Measurements from ENCODE around the gene TLL1.

The TLL1 gene

GRCh38 chr4:165982934-165983333 lies 109.9 kb downstream of the TLL1 start:
- DNase-seq: no peak

GRCh38 chr4:165986956-165987698 lies 114.1 kb downstream of the TLL1 start:
- DNase-seq: no peak

DNA sequence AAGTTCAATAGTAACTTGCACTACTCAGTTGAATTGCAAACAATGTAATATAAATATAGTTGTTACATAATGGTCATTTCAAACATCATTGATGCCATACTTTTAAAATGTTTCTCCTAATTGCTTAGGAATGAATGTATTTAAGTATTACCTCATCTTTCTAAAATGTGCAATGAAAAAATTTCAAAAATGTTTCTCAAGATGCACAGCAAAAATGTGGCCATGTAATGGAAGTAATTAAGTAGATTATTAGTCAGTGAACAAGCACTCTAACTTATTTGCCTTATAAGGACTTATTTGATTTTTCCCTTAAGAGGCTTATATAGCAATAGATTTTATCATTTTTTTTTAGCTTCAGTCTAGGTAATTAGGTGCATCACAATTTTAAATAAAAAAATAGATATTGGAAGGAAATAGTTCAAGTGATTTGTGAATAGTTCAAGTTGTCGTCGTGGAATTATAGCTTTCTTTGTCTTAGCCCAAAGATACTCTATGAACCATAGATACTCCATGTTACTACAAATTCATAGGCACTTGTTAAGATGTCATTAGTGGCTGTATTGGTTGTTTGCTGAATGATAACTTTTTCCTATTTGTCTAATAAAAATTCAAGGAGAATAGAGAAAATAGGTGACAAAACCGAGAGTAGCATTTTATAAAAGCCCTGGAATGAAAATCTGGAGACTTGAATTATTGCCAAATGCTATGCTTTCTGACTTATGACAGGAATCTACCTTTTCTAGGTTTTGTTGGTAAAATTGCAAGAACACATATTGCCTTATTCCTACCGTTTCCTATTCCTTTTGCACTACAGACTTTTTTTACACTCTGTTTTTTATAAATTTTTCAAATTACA lies 118.5 kb downstream of the TLL1 start:
- DNase-seq: no peak

GRCh38 chr4:165992283-165992682 lies 119.2 kb downstream of the TLL1 start:
- no peak for DNase-seq

GRCh38 chr4:165994701-165995100 lies 121.7 kb downstream of the TLL1 start:
- DNase-seq: no peak

DNA sequence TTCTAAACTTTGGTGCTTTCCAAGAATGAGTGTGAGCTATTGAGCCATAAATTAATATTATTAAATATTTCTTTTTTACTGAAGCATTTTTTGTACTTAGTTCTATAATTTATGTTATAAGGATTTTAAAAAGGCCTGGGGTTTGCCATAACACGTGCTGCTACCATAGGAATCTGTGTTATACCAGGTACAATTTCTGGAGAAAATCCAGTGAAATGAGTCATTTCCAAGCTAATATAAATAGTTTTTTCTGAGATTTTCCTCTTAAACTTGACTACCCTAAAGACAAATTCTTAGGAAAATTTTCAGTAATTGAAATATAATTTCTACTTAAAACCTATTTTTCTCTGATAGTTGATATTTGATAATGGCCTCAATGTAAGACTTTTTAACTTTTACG lies 130.8 kb downstream of the TLL1 start:
- no peak for DNase-seq

DNA sequence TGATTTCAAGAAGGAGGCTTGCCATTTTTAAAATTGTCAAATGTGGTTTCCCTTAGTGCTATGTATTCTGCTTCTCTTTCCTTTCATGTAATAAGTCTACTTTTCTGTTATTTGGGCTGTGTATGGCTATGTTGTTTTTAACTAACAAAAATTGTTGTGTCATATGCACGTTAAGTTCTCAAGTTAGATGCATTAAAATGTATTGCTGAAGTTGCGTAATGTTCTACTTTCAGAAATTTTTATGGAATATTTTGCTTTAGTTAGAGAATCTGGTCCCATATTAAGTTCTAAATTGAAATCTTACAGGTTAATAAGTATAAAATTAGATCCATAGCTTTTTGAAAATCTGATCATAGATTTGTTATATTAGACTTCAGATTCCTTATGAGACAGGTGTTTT lies 133.2 kb downstream of the TLL1 start:
- DNase-seq: no peak

DNA sequence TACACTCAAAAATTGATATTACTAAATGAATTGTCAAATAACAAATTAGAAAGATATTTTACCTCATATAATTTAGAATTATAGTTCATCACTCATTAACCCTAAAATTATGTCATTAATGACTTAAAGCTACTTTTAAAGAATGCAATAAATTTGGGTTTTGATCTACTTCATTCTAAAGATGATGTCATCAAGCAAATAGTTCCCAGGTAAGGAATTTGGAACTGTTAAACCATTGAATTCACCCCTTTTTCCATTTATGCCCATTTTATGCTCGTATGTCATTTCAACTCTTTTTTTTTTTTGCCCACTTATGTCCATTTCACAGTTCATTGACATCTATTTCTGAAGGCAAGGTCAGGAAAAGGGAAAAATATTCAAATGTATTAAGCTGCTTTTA lies 135.5 kb downstream of the TLL1 start:
- no peak for DNase-seq

GRCh38 chr4:166012129-166013030 lies 139.3 kb downstream of the TLL1 start:
- DNase-seq: no peak

- no peak for DNase-seq
Measured at GRCh38 chr4:166014411-166014810, 141.4 kb downstream of the TLL1 start.

DNA sequence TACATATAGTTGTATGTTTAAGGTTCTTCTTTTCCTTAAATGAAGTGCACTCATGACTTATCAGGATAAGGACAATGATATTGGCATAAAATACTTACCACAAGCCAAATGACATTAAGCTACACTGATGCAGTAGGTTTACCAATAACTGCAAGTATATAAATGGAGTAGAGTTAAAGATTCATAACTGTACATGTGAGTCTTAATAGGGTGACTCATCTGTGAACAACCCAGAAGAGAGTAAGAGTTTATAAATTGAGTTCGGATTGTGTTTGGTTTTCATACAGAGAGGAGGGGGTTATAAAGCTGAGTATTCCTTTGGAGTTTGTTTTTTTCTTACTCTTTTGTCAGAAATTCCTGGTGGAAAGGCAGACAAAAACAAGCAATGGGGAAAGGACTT lies 144.8 kb downstream of the TLL1 start:
- DNase-seq: no peak

DNA sequence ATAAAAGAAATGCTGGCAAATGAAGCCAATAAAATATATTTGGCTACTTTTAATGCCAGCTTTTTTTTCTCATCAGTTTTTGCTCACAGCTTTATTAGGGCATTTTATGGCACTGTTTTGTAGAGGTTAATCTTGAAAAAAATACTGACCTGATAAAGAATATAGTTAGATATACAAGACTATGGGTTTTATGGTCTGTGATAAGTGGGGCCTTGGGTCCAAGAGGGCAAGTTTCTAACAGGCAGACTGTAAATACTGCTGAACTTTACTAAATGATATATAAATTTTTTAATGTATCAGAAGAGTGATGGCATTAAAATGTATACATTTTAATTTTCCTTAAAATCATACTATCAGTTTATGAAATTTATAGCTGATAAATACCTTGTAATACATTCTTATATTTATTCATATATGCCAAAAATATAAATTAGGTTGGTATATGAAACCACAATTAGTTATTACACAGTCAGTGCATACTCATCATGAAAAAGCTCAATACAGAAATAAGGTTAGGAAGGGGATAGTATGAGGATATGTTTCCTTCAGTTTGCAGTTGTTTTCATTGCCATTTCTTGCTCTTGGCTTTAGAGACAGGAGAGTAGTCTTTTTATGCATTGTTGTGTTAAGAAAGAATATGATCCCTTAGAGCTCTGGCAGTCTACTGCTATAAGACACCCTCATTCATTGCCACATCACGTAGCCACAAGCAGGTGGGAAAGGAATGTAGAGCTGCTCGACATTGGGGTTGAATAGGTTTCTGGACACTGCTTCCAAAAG lies 146.6 kb downstream of the TLL1 start:
- no peak for DNase-seq

DNA sequence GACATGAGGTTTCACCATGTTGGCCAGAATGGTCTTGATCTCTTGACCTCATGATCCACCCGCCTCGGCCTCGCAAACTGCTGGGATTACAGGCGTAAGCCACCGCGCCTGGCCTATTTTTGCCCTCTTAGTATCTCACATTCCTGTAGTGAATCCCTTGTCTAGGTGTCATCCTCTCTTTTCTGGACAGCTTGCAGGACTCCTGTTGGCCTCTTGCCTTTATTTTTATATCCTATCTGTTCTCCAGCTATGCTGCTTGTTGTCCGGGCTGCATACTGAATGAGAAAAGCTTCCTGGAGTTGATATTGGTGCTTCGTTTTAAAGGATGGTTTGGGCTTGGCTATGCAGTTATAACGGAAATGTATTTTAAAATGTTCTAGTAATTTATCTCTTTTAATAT lies 148.6 kb downstream of the TLL1 start:
- no peak for DNase-seq

- no peak for DNase-seq
Measured at GRCh38 chr4:166034965-166035364, 161.9 kb downstream of the TLL1 start.

- no peak for DNase-seq
Measured at GRCh38 chr4:166039822-166040221, 166.8 kb downstream of the TLL1 start.

DNA sequence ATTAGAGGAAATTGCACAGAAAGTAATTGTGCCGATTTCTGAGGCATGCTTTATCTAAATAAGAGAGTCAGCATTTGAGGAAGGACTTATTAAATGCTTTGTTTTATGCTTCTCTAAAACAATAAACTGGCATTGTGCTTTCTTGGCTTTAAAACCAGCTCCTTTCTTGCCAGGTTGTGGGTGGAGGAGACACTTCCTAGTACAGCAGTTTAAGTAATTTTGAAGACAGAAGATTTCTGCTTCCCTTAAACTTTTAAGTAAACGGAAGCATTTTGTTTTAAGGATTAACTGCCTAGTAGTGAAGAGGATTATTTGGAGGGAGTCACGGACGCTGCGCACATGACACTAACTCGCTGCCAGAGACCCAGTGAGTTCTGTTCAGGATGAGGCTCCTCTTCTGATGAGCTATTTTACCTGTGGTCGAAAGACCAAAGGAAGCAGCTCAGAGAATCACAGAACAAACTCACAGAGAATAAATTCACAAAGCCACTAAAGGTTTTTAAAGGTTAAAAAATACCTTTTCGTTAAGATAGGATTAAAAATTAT lies 169.5 kb downstream of the TLL1 start:
- DNase-seq: no peak

GRCh38 chr4:166043801-166044200 lies 170.8 kb downstream of the TLL1 start:
- DNase-seq: no peak

- no peak for DNase-seq
Measured at GRCh38 chr4:166044871-166045270, 171.8 kb downstream of the TLL1 start.

DNA sequence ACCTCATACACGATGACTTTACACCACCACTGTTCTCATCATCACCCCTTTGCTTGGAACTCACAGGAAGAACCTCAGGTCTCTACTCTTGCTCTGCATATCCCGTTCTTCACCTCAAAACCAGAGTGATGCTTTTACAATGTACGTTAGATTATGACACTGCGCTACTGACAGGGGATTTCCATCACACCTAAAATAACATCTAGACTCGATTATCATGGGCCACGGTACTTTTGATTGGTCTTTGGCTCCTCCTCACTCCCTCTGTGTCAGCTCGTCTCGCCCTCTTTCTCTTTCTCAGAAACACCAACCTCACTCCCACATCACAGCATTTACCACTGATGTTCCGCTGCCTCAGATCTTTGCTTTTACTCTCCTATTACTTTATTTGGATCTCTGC lies 172.4 kb downstream of the TLL1 start:
- no peak for DNase-seq

DNA sequence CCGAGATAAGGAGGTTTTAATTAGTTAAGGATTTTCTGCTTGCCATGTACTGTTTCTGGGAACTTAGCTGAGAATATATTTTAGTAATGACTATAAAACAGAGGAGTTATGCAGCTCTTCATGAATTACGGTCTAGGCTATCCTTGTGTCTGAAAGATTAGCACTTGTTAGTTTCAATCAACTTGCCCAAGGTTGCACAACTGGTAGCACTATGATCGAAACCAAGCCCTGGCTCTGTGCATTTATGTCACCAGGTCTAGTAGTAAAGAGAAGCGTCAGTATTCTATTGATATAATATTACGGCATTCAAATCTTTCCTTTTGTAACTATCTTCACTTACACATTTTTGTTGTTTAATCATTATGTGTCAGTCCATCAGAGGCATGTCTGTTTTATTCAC lies 176.0 kb downstream of the TLL1 start:
- no peak for DNase-seq

- no peak for DNase-seq
Measured at GRCh38 chr4:166064721-166065120, 191.7 kb downstream of the TLL1 start.

DNA sequence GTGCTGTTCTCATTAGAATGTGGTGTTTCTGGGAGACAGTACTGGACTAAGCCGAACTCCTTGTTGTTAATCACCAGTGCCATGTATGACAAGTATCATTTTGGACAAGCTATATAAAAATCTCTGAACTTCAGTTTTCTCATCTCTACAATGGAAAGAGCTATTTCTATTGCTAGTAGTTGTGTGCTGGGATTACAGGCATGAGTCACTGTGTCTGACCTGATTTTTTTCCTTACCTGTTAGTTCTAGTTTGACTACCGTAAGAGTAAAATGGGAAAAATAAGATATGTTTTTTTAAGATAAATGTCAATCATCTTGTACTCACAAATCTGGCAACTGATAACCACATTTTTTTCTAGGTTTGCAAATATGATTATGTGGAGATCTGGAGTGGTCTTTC lies 192.3 kb downstream of the TLL1 start:
- DNase-seq: no peak

Measured in cortex of kidney (tissue), 1 donor.